ENCODE results near the gene ZDHHC22.
A peak's percentile ranks its signal among the peaks of the same experiment; 100 is the strongest.
"Not testable (repeated sequence)": the region's sequence is repeated elsewhere in the genome, so short reads cannot be mapped to it uniquely, and the experiment has no call there.

Gene ZDHHC22

GRCh38 chr14:77141214-77142004 lies at the start of gene ZDHHC22:
ZDHHC22 (minus strand) TSS chr14:77141791; CDS start chr14:77139738, 2,053 bp downstream.
- DNase-seq: no peak

GRCh38 chr14:77190977-77191376 lies 49.4 kb upstream of the ZDHHC22 start:
- no peak for DNase-seq

- no peak for DNase-seq
Observed at GRCh38 chr14:77189479-77189878, 47.9 kb upstream of the ZDHHC22 start.

GRCh38 chr14:77187649-77188012 lies 46.0 kb upstream of the ZDHHC22 start:
- DNase-seq: no peak

DNA sequence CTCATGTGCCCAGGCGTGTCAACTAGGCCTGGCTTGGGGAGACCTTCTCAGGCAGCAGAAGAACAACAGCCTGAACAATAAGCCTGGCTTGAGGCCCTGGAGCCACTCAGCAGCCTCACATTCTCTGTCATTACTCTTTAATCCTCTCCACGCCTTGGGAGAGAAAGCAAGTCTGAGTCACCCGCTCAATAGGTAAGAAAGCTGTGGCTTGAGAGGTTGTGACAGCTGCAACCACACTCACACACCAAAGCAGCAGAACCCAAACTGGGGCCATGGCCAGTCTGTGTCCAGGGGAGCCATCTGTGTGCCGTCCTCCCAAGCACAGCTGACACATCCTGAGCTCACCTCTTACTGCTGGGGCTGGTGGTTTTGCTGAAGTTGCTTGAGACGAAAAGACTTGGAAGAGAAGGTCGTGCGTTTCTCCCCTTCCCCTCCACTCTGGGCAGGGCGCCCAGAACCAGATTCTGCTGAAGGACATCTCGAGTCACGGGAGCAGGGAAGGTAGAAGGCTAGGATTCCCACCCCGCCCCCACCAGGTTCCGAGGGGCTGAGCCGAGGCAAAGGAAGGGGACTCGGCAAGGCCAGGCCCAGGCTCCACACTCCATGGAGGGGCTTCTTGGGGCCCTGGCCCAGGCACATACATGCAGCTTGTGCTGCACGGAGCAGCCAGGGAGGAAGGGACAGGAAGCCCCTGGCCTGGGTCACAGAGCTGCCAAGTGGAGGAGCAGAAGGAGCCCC lies 45.5 kb upstream of the ZDHHC22 start:
- DNase-seq: no peak

GRCh38 chr14:77185093-77185465 lies 43.5 kb upstream of the ZDHHC22 start:
- no peak for DNase-seq

- DNase-seq: peak; percentile 10
Observed at GRCh38 chr14:77184396-77185092, 43.0 kb upstream of the ZDHHC22 start.

DNA sequence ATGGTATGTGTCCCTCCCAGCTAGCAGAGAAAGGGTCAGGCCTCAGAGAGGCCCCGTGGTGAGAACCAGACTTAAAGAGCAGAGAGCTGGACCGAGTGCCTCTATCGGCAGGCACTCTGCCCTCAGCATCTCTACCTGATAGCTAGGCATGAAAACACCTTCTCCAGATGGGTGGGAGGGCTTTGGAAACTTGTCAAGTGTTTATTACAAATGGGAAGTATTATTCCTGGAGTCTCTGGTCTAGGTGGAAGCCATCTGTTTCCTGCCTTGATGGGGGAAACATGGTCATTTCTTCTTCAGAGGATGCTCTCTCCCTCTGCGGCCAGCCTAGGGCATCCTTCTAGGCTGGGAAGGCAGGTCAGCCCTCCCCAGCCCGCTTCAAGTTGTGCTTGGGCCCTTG lies 42.3 kb upstream of the ZDHHC22 start:
- DNase-seq: no peak

GRCh38 chr14:77181603-77182437 lies 40.2 kb upstream of the ZDHHC22 start, which contains the start of gene TMEM63C:
TMEM63C (plus strand) TSS chr14:77181798; CDS start chr14:77218814, 37,016 bp downstream.
- peak; percentile 76 for DNase-seq

DNA sequence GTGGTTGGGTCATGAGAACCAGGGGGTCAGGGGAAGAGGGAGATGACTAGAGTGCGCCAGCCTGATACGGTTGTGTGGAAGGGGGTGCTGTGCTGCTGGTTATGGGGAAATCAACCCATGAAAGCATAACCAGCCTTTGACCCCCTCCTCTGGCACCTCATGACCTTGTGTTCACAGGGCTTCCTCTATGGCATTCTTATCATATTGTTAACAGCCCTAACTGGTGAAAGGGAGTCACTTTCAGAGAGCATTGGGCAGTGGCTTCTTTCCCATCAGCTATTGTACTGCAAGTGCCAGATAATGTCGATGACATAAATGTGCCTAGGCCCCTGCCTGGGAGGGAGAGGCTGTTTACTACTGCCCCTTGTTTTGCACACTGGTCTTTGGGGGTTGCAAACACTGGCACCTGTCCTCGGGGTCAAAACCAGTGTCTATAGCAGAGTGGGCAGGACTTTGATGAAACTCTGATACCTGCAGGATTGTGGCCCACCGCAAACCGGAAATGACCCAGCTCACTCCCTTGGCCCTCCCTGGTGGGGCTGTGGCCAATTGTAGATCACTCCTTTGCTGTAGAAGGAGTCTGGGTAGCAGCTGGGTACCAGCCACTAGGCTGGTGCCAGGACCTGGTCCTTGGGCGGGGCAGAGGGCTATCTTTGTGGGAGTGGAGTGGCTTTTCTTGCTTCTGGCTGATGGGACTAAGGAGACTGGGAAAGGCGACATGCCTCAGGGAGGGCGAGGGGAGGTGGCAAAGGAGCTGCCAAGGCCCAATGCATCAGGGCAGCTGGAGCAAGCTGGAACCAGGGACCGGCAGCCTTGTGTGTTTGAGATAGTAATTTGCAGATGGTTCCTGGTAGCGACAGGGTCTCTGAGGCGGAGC lies 39.4 kb upstream of the ZDHHC22 start:
- no peak for DNase-seq

GRCh38 chr14:77178656-77179055 lies 37.1 kb upstream of the ZDHHC22 start:
- no peak for DNase-seq

GRCh38 chr14:77177702-77178101 lies 36.1 kb upstream of the ZDHHC22 start:
- no peak for DNase-seq

- DNase-seq: no peak
Observed at GRCh38 chr14:77175843-77176242, 34.3 kb upstream of the ZDHHC22 start.

GRCh38 chr14:77173911-77174617 lies 32.5 kb upstream of the ZDHHC22 start:
- DNase-seq: not testable (repeated sequence)

DNA sequence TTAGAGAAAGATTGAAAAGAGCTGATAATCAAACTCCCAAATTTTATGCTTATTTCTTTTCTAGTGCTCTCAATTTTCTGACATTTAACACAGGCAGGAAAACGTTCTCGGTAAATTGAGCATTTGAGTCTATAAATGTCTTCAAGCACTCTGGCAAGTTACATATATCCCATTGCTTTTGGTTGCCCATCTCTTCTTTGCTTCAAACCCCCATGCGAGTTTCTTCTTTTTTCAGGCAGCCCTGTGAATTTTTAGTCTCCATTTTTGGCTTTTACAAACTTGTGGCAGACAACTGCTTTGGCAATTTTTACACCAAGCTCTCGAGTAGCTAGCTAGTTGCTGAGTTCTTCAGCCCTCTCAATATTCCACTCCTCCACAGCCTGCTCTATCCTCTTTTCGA lies 31.3 kb upstream of the ZDHHC22 start:
- no peak for DNase-seq

- no peak for DNase-seq
Observed at GRCh38 chr14:77170045-77170444, 28.5 kb upstream of the ZDHHC22 start.

- DNase-seq: no peak
Observed at GRCh38 chr14:77161011-77161410, 19.4 kb upstream of the ZDHHC22 start.

GRCh38 chr14:77158882-77159255 lies 17.3 kb upstream of the ZDHHC22 start:
- DNase-seq: no peak

DNA sequence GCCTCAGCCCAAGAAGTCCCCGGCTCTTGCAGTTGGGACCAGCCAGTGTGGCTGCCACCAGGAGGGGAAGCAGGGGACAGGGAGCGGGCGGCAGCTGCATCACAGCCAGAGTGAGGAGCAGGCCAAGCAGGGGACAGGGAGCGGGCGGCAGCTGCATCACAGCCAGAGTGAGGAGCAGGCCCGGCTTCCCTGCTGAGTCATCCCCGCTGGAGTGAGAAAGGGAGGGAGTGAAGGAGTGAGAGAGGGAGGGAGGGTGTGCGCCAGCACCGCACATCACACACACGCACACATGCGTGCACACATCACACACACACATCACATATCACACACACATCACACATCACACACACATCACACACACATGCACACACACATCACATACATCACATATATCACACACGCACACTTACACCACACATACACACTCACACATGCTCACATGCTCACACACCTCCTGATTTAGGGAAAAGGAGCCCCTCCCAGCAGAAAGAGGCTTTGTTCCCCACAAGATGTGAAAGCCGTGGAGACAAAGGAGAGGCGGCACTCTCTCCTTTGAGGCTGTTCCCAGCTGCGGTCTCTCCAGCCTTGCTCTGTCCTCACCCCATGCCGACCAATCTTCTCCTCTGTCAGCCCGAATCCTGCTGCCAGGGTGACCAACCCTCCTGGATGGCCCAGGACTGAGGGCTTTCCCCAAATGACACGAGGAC lies 16.7 kb upstream of the ZDHHC22 start:
- no peak for DNase-seq

GRCh38 chr14:77157740-77158139 lies 16.1 kb upstream of the ZDHHC22 start:
- no peak for DNase-seq

Measured in stimulated activated CD4-positive, alpha-beta T cell treated with anti-CD3 and anti-CD28 coated beads, Interleukin-1b, Interleukin-23, amount 100 ng/mL, for 48 hours (primary cell).